Hindlimb muscle (tissue), 1 donor: ENCODE data around the gene HMGXB3. TPM values are rescaled to one million over a fixed set of nuclear protein-coding genes. Genes with fewer than 3 reads are reported as not detected.
A peak's percentile ranks its signal among the peaks of the same experiment; 100 is the strongest.

Source experiments
- DNase-seq: peaks from one replicate; pipeline ENCODE4 v3.0.0-alpha.2; 2013
- polyA plus RNA-seq: library from polyadenylated mRNA; unstranded; fragments of 120-200 nt; gene quantifications from one replicate; pipeline ENCODE4 v1.2.1, GENCODE V29; 2013; ENCODE audit not compliant: insufficient read length

Gene HMGXB3
- polyA plus RNA-seq, 1 donor: 22.5 TPM

- DNase-seq: no peak
Observed at GRCh38 chr5:149982505-149982904, 18.0 kb upstream of the HMGXB3 start.

GRCh38 chr5:149988126-149988525 is 12.4 kb upstream of the HMGXB3 start:
- no peak for DNase-seq

GRCh38 chr5:149990518-149991376 is 9.8 kb upstream of the HMGXB3 start:
- peak; percentile 64 for DNase-seq

GRCh38 chr5:149993471-149993870 is 7.1 kb upstream of the HMGXB3 start:
- DNase-seq: no peak

- no peak for DNase-seq
Observed at GRCh38 chr5:149995385-149996204, 4.9 kb upstream of the HMGXB3 start.

- no peak for DNase-seq
Observed at GRCh38 chr5:149996205-149996890, 4.2 kb upstream of the HMGXB3 start.

- DNase-seq: no peak
Observed at GRCh38 chr5:149998281-149998680, 2.3 kb upstream of the HMGXB3 start.

- DNase-seq: no peak
Observed at GRCh38 chr5:149999359-149999758, 1.2 kb upstream of the HMGXB3 start.

- DNase-seq: no peak
Observed at GRCh38 chr5:149999866-150000255, 678 bp upstream of the HMGXB3 start.

- no peak for DNase-seq
Observed at GRCh38 chr5:150000990-150001659, 586 bp downstream of the HMGXB3 start.

GRCh38 chr5:150001660-150002486 is 1.3 kb downstream of the HMGXB3 start:
- no peak for DNase-seq

GRCh38 chr5:150006318-150006717 is 5.8 kb downstream of the HMGXB3 start:
- DNase-seq: no peak

GRCh38 chr5:150007050-150007449 is 6.5 kb downstream of the HMGXB3 start:
- DNase-seq: no peak

GRCh38 chr5:150009671-150010387 is 9.3 kb downstream of the HMGXB3 start:
- no peak for DNase-seq

GRCh38 chr5:150013931-150014330 is 13.4 kb downstream of the HMGXB3 start:
- no peak for DNase-seq

GRCh38 chr5:150014456-150014855 is 13.9 kb downstream of the HMGXB3 start:
- no peak for DNase-seq

GRCh38 chr5:150015415-150015814 is 14.9 kb downstream of the HMGXB3 start:
- no peak for DNase-seq

- DNase-seq: no peak
Observed at GRCh38 chr5:150016537-150016936, 16.0 kb downstream of the HMGXB3 start.

GRCh38 chr5:150017226-150018005 is 16.9 kb downstream of the HMGXB3 start:
- no peak for DNase-seq

- DNase-seq: no peak
Observed at GRCh38 chr5:150020249-150020648, 19.7 kb downstream of the HMGXB3 start.
